Activated CD4-positive, alpha-beta T cell treated with anti-CD3 and anti-CD28 coated beads for 4 hours (primary cell): ENCODE results near the gene PRIM2.
"Not testable (repeated sequence)": the region's sequence is repeated elsewhere in the genome, so short reads cannot be mapped to it uniquely, and the experiment has no call there.

Experiments
- DNase-seq, 2 donors: peaks; one replicate each; pipeline ENCODE4 v3.0.0-alpha.2; 2020

PRIM2 gene

DNA sequence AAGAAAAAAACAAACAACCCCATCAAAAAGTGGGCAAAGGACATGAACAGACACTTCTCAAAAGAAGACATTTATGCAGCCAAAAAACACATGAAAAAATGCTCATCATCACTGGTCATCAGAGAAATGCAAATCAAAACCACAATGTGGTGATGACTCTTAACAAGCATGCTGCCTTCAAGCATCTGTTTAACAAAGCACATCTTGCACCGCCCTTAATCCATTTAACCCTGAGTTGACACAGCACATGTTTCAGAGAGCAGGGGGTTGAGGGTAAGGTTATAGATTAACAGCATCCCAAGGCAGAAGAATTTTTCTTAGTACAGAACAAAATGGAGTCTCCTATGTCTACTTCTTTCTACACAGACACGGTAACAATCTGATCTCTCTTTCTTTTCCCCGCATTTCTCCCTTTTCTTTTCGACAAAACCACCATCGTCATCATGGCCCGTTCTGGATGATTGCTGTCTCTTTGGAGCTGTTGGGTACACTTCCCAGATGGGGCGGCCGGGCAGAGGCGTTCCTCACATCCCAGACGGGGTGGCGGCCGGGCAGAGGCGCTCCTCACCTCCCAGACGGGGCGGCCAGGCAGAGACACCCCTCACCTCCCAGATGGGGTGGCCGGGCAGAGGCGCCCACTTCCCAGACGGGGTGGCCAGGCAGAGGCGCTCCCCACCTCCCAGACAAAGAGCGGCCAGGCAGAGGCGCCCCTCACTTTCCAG is 7.2 kb upstream of the PRIM2 start:
- not testable (repeated sequence) for DNase-seq

DNA sequence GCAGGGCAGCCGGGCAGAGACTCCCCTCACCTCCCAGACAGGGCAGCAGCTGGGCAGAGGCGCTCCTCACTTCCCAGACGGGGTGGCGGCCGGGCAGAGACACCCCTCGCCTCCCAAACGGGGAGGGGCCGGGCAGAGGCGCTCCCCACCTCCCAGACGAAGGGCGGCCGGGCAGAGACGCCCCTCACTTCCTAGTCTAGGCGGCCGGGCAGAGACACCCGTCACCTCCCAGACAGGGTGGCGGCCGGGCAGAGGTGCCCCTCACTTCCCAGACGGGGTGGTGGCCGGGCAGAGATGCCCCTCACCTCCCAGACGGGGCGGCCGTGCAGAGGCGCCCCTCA is 6.6 kb upstream of the PRIM2 start:
- no peak for DNase-seq

DNA sequence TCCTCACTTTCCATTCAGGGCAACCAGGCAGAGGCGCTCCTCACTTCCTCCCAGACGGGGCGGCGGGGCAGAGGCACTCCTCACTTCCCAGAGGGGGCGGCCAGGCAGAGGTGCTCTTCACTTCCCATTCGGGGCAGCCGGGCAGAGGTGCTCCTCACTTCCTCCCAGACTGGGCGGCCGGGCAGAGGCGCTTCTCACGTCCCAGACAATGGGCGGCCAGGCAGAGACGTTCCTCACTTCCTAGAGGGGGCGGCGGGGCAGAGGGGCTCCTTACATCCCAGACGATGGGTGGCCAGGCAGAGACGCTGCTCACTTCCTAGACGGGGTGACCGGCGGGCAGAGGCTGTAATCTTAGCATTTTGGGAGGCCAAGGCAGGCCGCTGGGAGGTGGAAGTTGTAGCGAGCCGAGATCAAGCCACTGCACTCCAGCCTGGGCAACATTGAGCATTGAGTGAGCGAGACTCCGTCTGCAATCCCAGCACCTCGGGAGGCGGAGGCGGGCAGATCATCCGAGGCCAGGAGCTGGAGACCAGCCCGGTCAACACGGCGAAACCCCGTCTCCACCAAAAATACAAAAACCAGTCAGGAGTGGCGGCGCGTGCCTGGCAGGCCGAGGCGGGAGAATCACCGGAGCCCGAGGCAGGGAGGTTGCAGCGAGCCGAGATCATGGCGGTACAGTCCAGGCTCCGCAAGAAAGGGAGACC is 6.0 kb upstream of the PRIM2 start:
- DNase-seq = not testable (repeated sequence)

DNA sequence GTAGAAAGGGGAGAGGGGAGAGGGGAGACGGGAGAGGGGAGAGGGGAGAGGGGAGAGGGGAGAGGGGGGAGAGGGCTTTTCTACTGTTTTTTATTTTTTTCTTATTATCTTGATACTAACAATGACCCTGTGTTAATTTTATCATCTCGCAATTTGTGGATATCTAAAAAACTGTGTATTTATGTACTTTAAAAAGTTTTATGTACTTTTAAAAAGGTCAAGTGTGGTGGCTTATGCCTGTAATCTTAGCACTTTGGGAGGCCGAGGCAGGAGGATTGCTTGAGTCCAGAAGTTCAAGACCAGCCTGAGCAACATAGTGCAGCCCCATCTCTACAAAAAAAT is 5.5 kb upstream of the PRIM2 start:
- DNase-seq = no peak

DNA sequence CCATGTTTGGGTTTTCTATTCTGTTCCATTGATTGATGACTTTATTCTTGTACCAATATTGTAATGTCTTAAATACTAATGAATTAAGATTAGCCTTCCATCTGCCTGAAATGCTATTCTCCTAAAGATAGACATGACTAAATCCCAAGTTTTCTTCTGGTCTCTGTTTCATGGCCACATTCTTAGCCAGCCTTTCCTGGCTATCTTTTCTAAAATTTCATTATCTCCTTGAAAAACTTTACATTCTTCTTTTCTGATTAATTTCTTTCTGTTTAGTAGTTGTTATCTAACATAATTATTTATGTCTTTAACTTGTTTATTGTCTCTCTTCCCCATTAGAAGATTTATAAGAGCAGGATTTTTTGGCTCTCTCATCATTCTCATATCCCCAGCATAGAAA is 4.4 kb upstream of the PRIM2 start:
- no peak for DNase-seq

DNA sequence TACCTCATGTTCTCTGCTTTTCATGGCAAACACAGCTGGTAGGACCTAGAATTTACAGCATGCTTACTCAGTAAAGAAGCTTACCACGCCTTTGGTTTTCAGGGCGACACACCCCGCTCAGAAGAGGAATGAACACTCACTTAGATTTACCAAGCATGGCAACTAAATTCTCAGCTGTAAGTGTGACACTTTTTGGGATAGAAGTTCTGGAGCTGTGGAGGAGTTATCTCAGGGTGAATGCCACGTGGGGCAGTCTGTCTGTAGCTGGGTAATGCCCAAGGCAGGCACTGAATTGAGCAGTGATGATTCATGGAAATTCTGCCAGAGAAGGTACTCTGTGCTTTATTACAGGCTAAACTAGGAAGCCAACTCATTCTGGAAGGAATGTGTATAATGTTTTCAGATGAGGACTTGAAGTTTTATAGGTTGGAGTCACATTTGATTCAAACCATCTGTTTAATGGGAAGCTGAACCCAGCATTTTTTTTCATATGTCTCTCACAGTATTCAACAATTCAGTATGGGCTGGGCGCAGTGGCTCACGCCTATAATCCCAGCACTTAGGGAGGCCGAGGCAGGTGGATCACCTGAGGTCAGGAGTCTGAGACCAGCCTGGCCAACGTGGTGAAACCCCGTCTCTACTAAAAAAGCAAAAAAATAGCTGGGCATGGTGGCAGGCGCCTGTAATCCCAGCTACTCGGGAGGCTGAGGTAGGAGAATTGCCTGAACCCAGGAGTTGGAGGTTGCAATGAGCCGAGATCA is 3.5 kb upstream of the PRIM2 start:
- DNase-seq = no peak

DNA sequence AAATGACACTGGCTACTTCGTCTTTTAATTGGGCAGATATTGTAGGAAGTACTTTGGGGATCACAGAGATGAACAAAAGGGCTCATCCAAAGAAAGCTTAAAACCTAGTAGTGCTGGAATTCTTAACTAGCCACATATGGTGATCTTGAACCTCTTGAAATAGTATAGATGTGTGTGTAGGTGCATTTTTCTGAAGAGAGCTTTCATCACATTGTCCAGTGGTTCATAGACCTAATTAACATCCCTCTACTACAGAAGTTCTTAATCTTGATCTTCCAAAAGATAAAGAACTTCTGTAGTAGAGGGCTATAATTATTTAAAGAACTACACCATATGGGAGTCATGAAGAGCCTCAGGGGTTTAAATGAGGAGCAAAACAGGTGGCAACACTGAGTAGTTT is 2.3 kb upstream of the PRIM2 start:
- no peak for DNase-seq

DNA sequence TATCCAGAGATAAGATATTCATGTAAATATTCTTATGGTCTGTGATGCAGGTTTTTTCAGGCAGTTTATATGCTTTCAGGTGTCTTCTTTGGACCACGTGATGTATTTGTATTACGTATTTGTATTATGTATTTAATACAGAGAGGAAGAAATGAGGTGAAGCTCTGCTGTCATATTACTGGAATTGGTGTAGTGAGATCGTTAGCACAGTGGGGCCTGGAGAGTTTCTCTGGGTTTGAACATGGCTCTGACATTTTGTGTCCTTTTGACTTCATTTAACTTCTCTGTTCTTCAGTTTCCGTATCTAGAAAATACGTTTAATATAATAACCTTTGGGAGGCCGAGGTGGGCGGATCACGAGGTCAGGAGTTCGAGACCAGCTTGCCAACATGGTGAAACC is 1.6 kb upstream of the PRIM2 start:
- DNase-seq = no peak

DNA sequence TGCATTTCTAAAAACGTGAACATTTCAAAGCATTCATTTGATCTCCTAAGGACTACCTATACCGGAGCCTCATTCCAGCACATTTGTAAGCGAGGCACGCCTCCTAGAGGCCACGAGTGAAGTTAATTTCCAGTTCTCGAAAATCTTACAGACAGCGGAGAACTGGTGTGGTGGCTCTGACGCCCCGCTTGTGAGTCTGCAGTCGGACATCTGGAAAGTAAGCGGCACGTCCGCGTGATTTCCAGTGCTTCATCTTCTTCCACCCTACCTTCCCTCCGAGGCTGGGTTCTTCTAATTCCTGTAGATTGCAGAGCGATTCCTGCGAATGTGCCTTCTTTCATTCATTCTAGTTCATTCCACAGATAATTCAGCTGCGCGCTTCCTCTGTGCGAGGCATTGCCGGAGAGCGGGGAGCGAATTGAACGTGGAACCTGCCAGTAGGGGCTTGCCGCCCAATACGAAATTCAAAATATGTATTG is 810 bp upstream of the PRIM2 start:
- DNase-seq = peak; percentile 73 to 79

DNA sequence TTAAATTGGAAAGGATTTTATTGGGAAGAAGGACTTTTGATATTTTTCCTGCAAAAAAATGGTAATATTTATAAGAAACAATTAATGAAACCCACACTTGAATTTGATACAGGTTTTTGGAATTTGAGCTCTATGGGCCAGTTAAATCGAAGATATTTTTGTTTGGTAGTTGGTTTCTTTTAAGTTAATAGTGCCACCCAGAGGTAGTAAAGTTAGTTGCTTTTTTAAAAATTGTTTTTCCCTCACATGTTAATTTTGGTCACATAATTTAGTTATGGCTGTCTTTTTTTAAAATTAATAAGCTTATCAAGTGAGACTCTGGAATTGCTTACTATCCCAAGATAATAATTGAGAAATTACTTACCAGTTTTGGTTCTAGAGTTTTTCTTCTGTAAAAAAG is 7.1 kb downstream of the PRIM2 start:
- DNase-seq = no peak

DNA sequence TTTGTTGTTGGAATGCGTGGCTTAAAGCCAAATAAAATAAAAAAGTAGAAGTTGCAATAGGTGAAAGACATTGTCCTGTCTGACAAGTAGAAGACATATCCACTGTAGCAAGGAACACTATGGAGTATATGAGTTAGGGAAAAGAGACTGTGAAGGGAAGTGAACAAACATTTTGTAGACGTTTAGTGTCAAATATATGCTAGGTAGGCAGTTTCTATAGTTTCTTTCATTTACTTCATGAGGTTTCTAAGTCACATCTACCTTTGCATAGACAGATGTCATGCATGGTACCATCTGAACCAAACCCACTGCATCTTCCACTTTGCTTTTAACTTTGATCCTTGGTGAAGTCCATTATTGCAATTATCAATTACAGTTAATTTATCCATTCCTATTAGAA is 9.9 kb downstream of the PRIM2 start:
- no peak for DNase-seq

DNA sequence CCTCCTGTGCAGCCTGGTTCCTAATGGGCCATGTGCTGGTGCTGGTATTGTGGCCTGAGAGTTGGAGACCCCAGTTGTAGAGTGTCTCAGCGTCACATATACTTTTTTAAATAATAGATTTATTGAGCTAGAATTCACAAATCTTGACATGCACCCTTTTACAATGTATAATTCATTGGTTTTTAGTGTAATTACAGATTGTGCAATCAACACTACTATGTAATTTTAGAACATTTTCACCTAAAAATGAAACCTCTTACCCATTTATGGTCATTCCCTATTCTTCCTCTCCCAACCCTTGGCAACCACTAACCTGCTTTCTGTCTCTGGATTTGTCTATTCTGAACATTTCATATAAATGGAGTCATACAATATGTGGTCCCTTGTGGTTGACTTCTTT is 10.6 kb downstream of the PRIM2 start:
- no peak for DNase-seq

DNA sequence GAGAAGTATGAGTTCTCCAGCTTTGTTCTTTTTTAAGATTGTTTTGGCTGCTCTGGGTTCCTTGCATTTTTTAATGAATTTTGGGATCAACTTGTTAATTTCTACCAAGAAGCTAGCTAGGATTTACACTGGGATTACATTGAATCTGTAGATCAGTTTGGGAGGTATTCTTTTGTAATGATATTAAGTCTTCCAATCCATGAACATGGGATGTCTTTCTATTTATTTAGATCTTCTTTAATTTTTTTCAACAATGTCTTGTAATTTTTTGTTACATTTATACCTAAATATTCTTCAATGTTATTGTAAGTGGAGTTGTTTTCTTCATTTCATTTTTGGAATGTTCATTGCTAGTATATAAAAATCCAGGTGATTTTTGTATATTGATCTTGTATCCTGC is 12.5 kb downstream of the PRIM2 start:
- DNase-seq = no peak

DNA sequence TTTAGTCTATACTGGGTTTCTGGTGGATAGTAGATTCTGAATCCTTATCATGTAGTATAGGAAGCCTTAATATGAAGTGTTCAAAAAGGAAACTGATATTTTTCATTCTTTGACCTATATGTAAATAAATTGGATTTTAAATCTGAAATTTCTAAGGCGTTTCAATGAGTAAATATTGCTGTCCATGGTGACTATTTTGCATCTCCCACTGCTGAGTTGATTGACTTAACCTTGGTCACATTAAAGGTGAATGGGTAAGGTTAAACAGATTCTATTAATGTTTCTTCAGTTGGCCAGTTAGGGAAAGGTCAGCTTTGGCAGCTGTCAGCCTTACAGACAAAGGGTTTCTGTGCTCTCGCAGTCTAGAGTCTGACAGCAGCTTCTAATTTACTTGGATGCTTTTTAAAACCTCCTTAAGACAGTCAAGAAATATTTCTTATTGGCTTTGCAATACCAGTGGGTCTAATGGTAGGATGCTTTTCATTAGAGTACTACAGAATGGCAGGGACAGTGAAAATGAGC is 24.8 kb downstream of the PRIM2 start:
- DNase-seq = no peak

DNA sequence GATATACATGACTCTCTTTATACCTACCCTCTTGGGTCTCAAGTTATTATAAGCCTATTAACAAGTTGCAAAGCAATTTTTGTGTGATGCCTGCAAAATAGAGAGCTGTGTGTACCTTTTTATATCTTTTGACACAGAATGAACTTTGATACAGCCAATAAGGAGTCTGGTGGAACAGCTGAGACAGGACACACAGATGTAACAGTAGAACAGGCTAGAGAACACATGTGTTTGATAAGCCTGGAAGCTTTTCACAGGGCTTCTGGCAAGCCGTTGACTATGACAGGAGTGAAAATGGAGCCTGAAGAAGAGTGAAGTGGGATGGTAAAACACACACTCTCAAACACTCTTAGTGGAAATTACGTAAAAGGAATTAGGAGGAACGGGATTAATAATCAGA is 25.9 kb downstream of the PRIM2 start:
- not testable (repeated sequence) for DNase-seq

DNA sequence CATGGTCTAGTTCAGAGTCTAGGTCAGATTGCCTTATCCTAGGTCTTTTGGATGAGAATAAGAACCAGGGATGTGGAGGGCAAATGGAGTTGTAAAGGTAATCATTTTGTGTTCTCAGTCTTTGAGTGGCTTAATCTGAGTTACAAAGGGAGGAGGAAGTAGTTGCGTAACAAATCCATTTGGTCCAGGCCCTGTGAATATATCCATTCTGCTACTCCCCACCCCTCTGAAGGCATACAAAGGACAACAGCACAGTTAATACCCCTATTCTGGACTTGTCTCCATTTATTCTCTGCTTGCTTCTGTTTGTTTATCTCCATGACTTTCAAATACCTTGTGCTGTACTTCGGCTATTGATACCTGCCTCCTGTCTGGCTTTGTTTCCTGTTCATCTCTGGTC is 29.3 kb downstream of the PRIM2 start:
- not testable (repeated sequence) for DNase-seq

DNA sequence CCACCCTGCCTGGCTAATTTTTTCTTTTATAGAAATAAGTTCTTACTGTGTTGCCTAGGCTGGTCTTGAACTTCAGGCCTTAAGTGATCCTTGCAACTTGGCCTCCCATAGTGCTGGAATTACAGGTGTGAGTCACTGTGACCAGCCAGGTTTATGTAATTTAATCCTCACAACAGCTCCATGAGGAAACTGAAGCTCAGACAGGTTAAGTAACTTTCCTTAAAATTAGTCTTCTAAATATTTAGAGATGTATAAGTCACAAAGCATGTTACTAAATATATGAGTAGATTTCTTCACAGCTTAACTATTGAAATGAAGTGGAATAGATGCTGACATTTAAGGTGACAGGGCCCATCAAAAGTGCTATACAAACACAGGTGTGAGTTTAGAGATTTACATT is 30.2 kb downstream of the PRIM2 start:
- DNase-seq = not testable (repeated sequence)

DNA sequence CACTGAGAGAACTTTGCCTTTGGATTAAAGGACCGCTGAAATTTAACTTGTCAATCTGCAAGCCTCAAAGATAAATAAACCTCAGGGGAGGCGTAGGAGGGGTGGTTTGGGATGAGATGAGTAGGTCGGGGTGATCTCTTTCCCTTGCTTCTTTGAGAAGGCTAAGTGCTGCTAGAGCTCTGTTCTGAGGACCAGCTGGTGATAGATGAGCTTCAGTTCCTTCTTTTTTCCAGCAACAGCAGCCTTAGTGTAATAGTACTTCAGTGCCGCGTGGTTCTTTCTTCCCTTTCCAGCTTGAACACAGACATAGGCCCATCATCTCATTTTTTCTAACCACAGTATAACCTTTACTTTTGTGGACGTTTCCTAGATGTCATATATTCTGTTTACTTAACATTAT is 33.0 kb downstream of the PRIM2 start:
- DNase-seq = not testable (repeated sequence)

DNA sequence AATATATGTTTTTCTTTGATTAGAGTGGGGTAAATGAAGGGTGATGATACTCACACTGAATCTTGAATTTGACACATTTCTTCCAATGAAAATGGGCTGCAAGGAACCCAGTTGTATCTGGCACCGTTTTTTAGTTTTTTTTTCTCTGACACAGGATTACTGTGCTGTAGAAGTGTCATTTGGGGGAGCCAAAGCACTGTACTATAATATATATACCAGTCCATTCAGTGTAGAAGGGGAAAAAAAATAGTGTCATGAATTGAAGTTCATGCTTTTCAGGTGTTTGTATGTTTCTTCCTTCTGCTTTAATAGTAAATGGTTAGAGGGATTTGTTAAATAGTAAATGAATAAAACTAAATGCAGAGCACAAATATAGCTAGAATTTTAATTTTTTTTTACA is 35.2 kb downstream of the PRIM2 start:
- not testable (repeated sequence) for DNase-seq

DNA sequence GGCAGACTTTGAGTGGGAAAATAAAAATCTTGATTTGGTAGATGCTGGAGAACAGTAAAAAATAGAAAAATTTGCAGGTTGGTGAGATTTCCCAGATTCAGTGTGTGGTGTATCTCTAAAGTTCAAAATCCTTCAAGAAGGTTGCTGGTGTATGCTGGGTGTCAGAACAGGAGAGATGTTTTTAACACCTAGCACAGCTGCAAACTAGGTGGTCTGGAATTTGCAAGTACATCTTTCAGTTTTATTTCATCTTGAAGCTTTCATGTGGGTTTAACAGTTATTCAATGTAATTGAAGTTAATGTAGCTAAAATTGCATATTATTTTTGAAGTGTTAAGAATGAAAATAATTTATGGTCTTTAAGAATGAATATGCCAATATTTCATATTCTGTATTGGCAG is 40.9 kb downstream of the PRIM2 start:
- not testable (repeated sequence) for DNase-seq

DNA sequence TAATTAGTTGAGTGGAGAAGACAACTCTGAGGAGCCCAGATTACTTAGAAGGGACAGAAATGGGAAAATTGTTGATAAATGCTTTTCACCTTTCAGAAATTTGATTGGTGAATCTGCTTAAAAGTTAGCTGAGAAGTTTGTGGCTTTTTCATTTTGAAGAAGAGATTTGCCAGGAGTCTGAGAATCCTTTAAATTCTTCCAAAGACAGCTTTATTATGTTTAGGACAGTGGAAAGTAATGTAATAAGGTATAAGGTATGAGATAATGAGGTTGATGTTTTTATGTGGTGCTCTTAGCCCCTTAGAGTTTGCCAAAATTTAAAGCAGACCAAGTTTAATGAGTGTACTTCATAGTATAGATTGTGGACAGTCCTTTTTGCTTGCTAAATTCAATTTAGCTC is 42.3 kb downstream of the PRIM2 start:
- not testable (repeated sequence) for DNase-seq

DNA sequence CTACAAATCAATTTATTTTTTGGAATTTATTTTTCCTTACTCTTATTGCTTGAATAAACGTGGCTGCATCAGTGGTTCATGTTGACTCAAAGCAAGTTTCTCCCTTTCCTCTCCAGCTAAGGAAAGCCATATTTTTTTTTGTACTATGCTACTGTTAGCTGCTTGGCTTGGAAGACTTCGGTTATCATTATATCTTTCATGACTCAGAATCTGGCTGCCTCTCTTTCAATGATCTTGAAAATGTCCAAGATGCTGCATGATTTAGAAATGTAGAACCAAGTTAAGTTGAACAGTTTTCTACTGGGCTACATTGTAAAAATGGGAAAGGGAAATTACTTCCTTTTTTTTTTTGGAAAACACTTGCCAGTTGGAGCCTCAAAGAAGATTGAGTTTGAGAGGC is 44.9 kb downstream of the PRIM2 start:
- not testable (repeated sequence) for DNase-seq

DNA sequence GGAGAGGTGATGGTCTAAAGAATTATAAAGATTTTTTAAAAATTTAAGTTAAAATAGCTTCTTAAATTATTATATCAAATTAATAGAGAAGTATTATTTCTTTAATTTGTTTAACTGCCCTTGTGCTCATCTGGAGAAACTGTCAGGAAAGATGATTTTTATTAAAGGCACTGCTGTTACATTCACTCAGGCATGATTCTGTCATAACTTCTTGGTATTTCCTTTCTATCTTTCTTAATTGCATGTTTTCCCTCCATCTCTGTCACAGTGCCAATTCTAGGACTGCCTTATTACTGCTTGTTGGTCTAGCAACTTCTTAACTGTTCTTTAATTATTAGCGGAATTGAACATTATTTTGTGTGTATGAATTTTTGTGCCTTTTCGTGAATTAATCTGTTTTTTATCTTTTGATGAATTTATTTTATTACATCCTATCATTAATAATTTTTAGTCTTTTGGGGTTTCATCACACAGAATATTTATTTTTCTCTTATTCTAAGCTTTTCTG is 47.7 kb downstream of the PRIM2 start:
- DNase-seq = not testable (repeated sequence)
